SK-N-SH (cell line): ENCODE results near the gene ATF6. TPM values are rescaled to one million over a fixed set of nuclear protein-coding genes. Genes with fewer than 3 reads are reported as not detected.
"Not testable (repeated sequence)": the region's sequence is repeated elsewhere in the genome, so short reads cannot be mapped to it uniquely, and the experiment has no call there.

Experiments
- CTCF ChIA-PET: fragments of 300-600, 350-600 bp; formaldehyde crosslinking; extraction: SDS; loops from one replicate; lab custom pipeline; 2021; lab: Yijun Ruan, JAX
- POLR2A ChIA-PET: fragments of 350-600 bp; sonication (Branson Sonifier 250); formaldehyde crosslinking; extraction: SDS; loops from one replicate; lab custom pipeline; 2020; ENCODE audit warnings: antibody characterized with exemption, inconsistent platforms; lab: Yijun Ruan, JAX
- DNase-seq: peaks from one replicate; pipeline ENCODE4 v3.0.0; 2012
- H2AFZ ChIP-seq: fragments of 200-600 bp; sonication (generic); 2 replicates; pipeline ENCODE4 v1.8.1; 2016; ENCODE audit warnings: antibody characterized with exemption, mild to moderate bottlenecking, low read depth
- H3F3A ChIP-seq: fragments of 200-600 bp; sonication (generic); replicated peaks from 2 replicates; pipeline ENCODE3; 2016; ENCODE audit warnings: antibody characterized with exemption, mild to moderate bottlenecking; ENCODE audit not compliant: insufficient read depth
- H3K27ac ChIP-seq, 2 experiments: fragments of 200-500 bp in 1 of 2; fragments of 200-600 bp in 1 of 2; sonication (Bioruptor generic) in 1 of 2; sonication (generic), shearing (Covaris generic) in 1 of 2; 2 replicates each; pipeline versions ENCODE4 v1.5.1 to v1.6.1; 2014 to 2016; ENCODE audit warnings: low read depth in 2 of 2, inconsistent platforms in 1 of 2, low read length in 1 of 2, mild to moderate bottlenecking in 1 of 2, mixed read lengths in 1 of 2
- H3K27me3 ChIP-seq: fragments of 200-600 bp; sonication (generic), shearing (Covaris generic); 2 replicates; pipeline ENCODE4 v1.6.1; 2016; ENCODE audit warnings: mixed run types; ENCODE audit not compliant: insufficient read depth
- H3K36me3 ChIP-seq, 2 experiments: fragments of 200-500 bp in 1 of 2; fragments of 200-600 bp in 1 of 2; sonication (Bioruptor generic) in 1 of 2; sonication (generic) in 1 of 2; replicated peaks in 1 of 2; 2 replicates each; pipeline versions ENCODE3 to v1.5.1; 2014 to 2016; ENCODE audit warnings: low read length in 1 of 2, mild to moderate bottlenecking in 1 of 2; ENCODE audit not compliant: insufficient read depth in 2 of 2, control insufficient read depth in 1 of 2
- H3K4me1 ChIP-seq, 2 experiments: fragments of 200-500 bp in 1 of 2; fragments of 200-600 bp in 1 of 2; sonication (Bioruptor generic) in 1 of 2; sonication (generic), shearing (Covaris generic) in 1 of 2; 2 replicates each; pipeline versions ENCODE4 v1.5.1 to v1.6.1; 2014 to 2016; ENCODE audit warnings: low read depth in 1 of 2, low read length in 1 of 2, mixed run types in 1 of 2; ENCODE audit not compliant: insufficient read depth in 2 of 2, control insufficient read depth in 1 of 2
- H3K4me2 ChIP-seq: fragments of 200-600 bp; sonication (generic), shearing (Covaris generic); 2 replicates; pipeline ENCODE4 v1.6.1; 2017; ENCODE audit warnings: mixed run types
- H3K4me3 ChIP-seq, 2 experiments: fragments of 200-500 bp in 1 of 2; fragments of 200-600 bp in 1 of 2; sonication (Bioruptor generic) in 1 of 2; sonication (generic), shearing (Covaris generic) in 1 of 2; 2 replicates each; pipeline versions ENCODE4 v1.5.1 to v1.8.1; 2014 to 2016; ENCODE audit warnings: low read depth in 2 of 2, inconsistent platforms in 1 of 2, low read length in 1 of 2, mild to moderate bottlenecking in 1 of 2, mixed read lengths in 1 of 2, moderate library complexity in 1 of 2
- H3K79me2 ChIP-seq: fragments of 200-600 bp; sonication (generic); 2 replicates; pipeline ENCODE4 v1.8.1; 2017; ENCODE audit warnings: mild to moderate bottlenecking; ENCODE audit not compliant: insufficient read depth
- H3K9ac ChIP-seq: fragments of 200-600 bp; sonication (generic); 2 replicates; pipeline ENCODE4 v1.6.1; 2017; ENCODE audit warnings: mixed run types
- H3K9me2 ChIP-seq: fragments of 200-600 bp; sonication (generic); 2 replicates; pipeline ENCODE4 v1.6.1; 2017; ENCODE audit warnings: mixed run types
- H3K9me3 ChIP-seq: fragments of 200-600 bp; sonication (generic); 2 replicates; pipeline ENCODE4 v1.6.1; 2017; ENCODE audit warnings: mixed run types, mild to moderate bottlenecking, moderate library complexity
- H4K20me1 ChIP-seq: fragments of 200-600 bp; sonication (generic); 2 replicates; pipeline ENCODE4 v1.6.1; 2017; ENCODE audit warnings: mild to moderate bottlenecking, mixed run types; ENCODE audit not compliant: insufficient read depth
- ELF1 ChIP-seq: IDR thresholded peaks from 2 replicates; pipeline ENCODE4 v1.4.0; 2012
- FOSL2 ChIP-seq: IDR thresholded peaks from 2 replicates; pipeline ENCODE4 v1.4.0; 2012; ENCODE audit warnings: low read depth, mild to moderate bottlenecking, moderate library complexity, borderline replicate concordance
- JUND ChIP-seq: IDR thresholded peaks from 2 replicates; pipeline ENCODE4 v1.4.0; 2012
- MEF2A ChIP-seq: IDR thresholded peaks from 2 replicates; pipeline ENCODE4 v1.4.0; 2012; ENCODE audit warnings: low read depth, borderline replicate concordance
- NRF1 ChIP-seq: IDR thresholded peaks from 2 replicates; pipeline ENCODE4 v1.6.1; 2012; ENCODE audit warnings: low read depth, mild to moderate bottlenecking, low read length
- RAD21 ChIP-seq: IDR thresholded peaks from 2 replicates; pipeline ENCODE4 v1.6.1; 2012; ENCODE audit warnings: mild to moderate bottlenecking, low read length
- TCF12 ChIP-seq: IDR thresholded peaks from 2 replicates; pipeline ENCODE4 v1.4.0; 2012
- WGBS: methylation state at CpG from one replicate; pipeline ENCODE4 v1.1.6; 2017; ENCODE audit warnings: low lambda C conversion rate; 5-methylcytosine and 5-hydroxymethylcytosine counted together
- polyA plus RNA-seq, 3 experiments: library from polyadenylated mRNA; depleted of rRNA; stranded (reverse); fragments of >200 nt; gene quantifications; 2 replicates each; pipeline ENCODE4 v1.2.3, GENCODE V29; 2012
- TF ChIP-seq, protein P1 (sequence below): IDR thresholded peaks from 2 replicates; pipeline ENCODE4; 2012

The ATF6 gene
- polyA plus RNA-seq, 1 of the 3 experiments (the other 2 are of a cell fraction), result 8.8 TPM

DNA sequence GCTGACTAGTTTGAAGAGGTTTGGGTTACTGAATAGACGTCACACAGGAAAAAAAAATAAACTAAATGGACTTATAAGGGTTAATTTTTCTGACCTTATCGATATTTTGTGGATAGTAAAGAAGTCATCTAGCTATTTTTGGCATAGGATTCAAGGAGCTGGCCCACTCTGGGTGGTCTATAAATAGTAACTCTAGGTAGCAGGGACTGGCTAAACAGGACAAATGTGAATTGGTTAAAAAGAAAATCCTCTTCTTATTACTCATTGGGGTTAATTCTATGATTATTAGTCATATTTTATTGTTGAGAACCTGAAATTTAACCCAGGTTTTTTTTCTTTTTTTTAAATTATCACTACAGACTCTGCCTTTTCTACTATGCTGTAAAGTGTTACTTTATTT lies 61.7 kb downstream of the ATF6 start:
- ChIA-PET POLR2A (no interaction called here), CTCF (interaction anchor here (0.7 to 1.1 kb wide), 2 partner anchors 10 to 196 kb away, joined by 3 read pairs; partner anchors contain the start of gene OLFML2B)
- WGBS, result 22% methylated on average over 2 of the region's 2 CpGs
- no peak overlapping the region for H3K9ac ChIP-seq
- no peaks in the 10 kb centered on the region for H3K27me3 ChIP-seq
- H2AFZ ChIP-seq, result no peak overlapping the region
- H3K4me1 ChIP-seq, result peaks cover 0 to 17% of the 10 kb centered on the region in 2 experiments; a peak in 2 of 4 replicates
- H3K4me3 ChIP-seq, result no peak overlapping the region
- H3K36me3 ChIP-seq, result peaks cover 3 to 5% of the 10 kb centered on the region in 2 experiments
- peak overlapping the region; percentile 2; the same call in 1 of the 2 replicates for H3K4me2 ChIP-seq
- H3K9me3 ChIP-seq, result no peaks in the 10 kb centered on the region
- H4K20me1 ChIP-seq, result no peaks in the 10 kb centered on the region
- H3K9me2 ChIP-seq, result no peaks in the 10 kb centered on the region
- no peak for DNase-seq
- peaks cover 13% of the 10 kb centered on the region for H3F3A ChIP-seq
- H3K79me2 ChIP-seq, result no peaks in the 10 kb centered on the region
- H3K27ac ChIP-seq, result peak overlapping the region in 1 of 2 experiments; percentile 62; a peak in 2 of 4 replicates
- TF ChIP-seq TCF12 (peak; percentile 20; the same call in 1 of the 2 replicates), ELF1 (no peak), JUND (peak; percentile 10; the same call in 1 of the 2 replicates), MEF2A (peak; percentile 89), FOSL2 (peak; percentile 31; the same call in 1 of the 2 replicates), NRF1 (no peak)
- TF ChIP-seq, protein P1, sequence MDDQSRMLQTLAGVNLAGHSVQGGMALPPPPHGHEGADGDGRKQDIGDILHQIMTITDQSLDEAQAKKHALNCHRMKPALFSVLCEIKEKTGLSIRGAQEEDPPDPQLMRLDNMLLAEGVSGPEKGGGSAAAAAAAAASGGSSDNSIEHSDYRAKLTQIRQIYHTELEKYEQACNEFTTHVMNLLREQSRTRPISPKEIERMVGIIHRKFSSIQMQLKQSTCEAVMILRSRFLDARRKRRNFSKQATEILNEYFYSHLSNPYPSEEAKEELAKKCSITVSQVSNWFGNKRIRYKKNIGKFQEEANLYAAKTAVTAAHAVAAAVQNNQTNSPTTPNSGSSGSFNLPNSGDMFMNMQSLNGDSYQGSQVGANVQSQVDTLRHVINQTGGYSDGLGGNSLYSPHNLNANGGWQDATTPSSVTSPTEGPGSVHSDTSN, result peak; percentile 27; the same call in 1 of the 2 replicates

DNA sequence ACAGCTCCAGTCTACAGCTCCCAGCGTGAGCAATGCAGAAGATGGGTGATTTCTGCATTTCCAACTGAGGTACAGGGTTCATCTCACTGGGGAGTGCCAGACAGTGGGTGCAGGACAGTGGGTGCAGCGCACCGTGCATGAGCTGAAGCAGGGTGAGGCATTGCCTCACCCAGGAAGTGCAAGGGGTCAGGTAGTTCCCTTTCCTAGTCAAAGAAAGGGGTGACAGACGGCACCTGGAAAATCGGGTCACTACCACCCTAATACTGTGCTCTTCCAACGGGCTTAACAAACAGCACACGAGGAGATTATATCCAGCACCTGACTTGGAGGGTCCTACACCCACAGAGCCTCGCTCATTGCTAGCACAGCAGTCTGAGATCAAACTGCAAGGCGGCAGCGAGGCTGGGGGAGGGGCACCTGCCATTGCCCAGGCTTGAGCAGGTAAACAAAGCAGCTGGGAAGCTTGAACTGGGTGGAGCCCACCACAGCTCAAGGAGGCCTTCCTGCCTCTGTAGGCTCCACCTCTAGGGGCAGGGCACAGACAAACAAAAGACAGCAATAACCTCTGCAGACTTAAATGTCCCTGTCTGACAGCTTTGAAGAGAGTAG lies 66.3 kb downstream of the ATF6 start:
- H3K9me3 ChIP-seq, H3K79me2 ChIP-seq, CTCF ChIA-PET, H4K20me1 ChIP-seq, H2AFZ ChIP-seq, H3K27me3 ChIP-seq, H3K4me2 ChIP-seq, H3K4me3 ChIP-seq, H3K27ac ChIP-seq, H3K9me2 ChIP-seq, H3K36me3 ChIP-seq, H3K9ac ChIP-seq, H3F3A ChIP-seq, POLR2A ChIA-PET, DNase-seq, H3K4me1 ChIP-seq: not testable (repeated sequence)
- WGBS, result 96% methylated on average over 7 of the region's 10 CpGs

DNA sequence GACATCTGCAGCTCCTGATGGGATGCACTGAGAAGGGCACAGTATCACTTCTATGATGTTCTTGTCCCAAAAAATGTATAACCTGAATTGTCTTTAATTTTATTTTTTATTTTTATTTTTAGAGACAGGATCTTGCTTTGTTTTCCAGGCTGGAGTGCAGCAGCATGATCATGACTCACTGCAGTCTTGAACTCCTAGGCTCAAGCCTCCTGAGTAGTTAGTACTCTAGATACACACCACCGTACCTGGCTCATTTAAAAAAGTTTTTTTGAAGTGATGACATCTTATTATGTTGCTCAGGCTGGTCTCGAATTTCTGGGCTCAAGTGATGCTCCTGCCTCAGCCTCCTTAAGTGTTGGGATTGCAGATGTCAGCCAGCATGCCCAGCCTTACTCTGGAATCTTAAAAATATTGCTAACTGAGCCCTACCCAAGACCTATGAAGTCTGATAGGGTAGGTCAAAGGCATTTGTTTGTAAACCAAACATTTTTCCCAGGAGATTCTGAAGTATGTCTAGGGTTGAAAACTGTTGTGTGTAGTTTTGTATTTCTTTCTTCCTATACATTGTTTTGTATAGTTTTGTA lies 68.9 kb downstream of the ATF6 start:
- 88% methylated on average over 2 of the region's 2 CpGs for WGBS

More for the DNA sequence above, 68.9 kb downstream of the ATF6 start:
- no peaks in the 10 kb centered on the region for H3K9me3 ChIP-seq
- H3F3A ChIP-seq, result no peaks in the 10 kb centered on the region
- DNase-seq, result no peak
- H3K4me2 ChIP-seq, result no peak overlapping the region
- no peaks in the 10 kb centered on the region for H3K9me2 ChIP-seq
- no peak for TF ChIP-seq RAD21
- CTCF ChIA-PET, result no interaction called here
- peak overlapping the region in 1 of 2 experiments; percentile 72; a peak in 1 of 4 replicates for H3K27ac ChIP-seq
- H3K4me1 ChIP-seq, result peaks cover 0 to 3% of the 10 kb centered on the region in 2 experiments; a peak in 3 of 4 replicates
- H3K79me2 ChIP-seq, result no peaks in the 10 kb centered on the region
- H3K27me3 ChIP-seq, result no peaks in the 10 kb centered on the region
- POLR2A ChIA-PET, result no interaction called here
- no peak overlapping the region for H3K4me3 ChIP-seq
- H3K36me3 ChIP-seq, result peaks cover 0 to 6% of the 10 kb centered on the region in 2 experiments
- no peaks in the 10 kb centered on the region for H4K20me1 ChIP-seq
- no peak overlapping the region for H2AFZ ChIP-seq
- H3K9ac ChIP-seq, result no peak overlapping the region
